ENCODE measurements around the gene NCK2.

DNA sequence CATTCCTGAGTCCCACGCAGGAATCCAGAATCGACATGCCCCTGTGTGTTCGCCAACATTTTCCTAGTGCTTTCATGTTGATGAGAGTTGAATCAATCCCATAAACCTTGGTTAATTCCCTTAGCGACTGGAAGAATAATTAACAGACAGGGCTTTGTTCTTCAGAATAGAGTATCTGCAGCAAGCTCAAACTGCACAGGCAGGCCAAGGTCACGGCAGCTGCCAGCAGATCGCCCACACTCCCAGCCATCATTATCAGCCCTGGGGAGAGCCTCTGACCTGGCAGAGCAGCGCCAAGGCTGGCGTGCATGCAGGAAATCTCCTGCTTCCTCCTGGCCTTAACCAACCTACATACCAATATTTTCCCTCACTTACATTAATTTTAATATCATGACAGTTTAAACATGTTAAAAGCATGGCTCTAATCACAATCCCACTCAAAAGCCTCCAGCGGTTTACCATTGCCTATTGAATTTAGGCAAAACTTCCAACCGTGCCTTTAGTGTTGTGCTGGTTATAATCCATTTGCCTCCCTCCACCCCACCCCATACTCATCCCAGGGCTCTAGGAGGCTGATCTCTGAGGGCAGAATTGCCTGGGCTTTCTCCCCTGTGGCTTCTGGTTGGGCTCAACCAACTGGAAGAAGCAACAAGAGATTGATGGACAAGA is 46.8 kb upstream of the NCK2 start:
- TF ChIP-seq, protein P1, sequence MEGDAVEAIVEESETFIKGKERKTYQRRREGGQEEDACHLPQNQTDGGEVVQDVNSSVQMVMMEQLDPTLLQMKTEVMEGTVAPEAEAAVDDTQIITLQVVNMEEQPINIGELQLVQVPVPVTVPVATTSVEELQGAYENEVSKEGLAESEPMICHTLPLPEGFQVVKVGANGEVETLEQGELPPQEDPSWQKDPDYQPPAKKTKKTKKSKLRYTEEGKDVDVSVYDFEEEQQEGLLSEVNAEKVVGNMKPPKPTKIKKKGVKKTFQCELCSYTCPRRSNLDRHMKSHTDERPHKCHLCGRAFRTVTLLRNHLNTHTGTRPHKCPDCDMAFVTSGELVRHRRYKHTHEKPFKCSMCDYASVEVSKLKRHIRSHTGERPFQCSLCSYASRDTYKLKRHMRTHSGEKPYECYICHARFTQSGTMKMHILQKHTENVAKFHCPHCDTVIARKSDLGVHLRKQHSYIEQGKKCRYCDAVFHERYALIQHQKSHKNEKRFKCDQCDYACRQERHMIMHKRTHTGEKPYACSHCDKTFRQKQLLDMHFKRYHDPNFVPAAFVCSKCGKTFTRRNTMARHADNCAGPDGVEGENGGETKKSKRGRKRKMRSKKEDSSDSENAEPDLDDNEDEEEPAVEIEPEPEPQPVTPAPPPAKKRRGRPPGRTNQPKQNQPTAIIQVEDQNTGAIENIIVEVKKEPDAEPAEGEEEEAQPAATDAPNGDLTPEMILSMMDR (IDR thresholded peaks at IDR 0.05): no peak
- TF ChIP-seq EP300 (IDR thresholded peaks at IDR 0.05) (no peak), POLR2AphosphoS5 (IDR thresholded peaks at IDR 0.05) (no peak)

Measured in sigmoid colon (tissue), 4 donors.